Measurements from ENCODE around the gene EPM2A. TPM values are rescaled to one million over a fixed set of nuclear protein-coding genes. Genes with fewer than 3 reads are reported as not detected.

The EPM2A gene
- total and polyA plus RNA-seq, 2 experiments from 2014 or later, result 3.7 to 17.8 TPM

DNA sequence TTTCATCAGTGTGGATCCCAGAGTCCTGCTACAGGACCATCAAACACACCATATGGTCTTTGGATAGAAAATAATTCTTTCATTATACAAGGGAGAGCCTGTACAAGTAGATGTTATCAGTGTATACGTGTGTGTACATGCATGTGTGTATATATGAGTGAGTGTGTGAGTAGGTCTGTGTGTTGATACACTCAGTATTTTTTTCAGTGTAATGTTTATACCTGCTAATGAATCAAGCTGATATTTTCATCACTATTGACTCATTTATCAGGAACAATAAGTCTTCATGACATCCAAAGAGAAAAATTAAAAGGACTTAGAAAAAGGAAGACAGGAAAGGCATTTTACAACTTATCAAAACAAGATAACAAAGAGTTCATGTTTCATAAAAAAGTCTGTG lies 66.5 kb downstream of the EPM2A start (continued):
- TF ChIP-seq, protein P1, sequence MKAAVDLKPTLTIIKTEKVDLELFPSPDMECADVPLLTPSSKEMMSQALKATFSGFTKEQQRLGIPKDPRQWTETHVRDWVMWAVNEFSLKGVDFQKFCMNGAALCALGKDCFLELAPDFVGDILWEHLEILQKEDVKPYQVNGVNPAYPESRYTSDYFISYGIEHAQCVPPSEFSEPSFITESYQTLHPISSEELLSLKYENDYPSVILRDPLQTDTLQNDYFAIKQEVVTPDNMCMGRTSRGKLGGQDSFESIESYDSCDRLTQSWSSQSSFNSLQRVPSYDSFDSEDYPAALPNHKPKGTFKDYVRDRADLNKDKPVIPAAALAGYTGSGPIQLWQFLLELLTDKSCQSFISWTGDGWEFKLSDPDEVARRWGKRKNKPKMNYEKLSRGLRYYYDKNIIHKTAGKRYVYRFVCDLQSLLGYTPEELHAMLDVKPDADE (IDR thresholded peaks at IDR 0.05), result no peak
- TF ChIP-seq STAT1 (IDR thresholded peaks at IDR 0.05; ENCODE audit: unreplicated experiment), result no peak

- Histone ChIP-seq H3K36me3 (ENCODE audit: insufficient read depth) (no peaks in the 10 kb centered on the region), H3K27ac (ENCODE audit: low read depth) (no peak overlapping the region), H2AFZ (no peak overlapping the region), H3K4me2 (no peak overlapping the region), H4K20me1 (replicated peaks; ENCODE audit: insufficient read depth) (no peaks in the 10 kb centered on the region), H3K4me3 (no peak overlapping the region), H3K4me1 (ENCODE audit: insufficient read depth) (peaks cover 16% of the 10 kb centered on the region), H3K27me3 (ENCODE audit: insufficient read depth) (no peaks in the 10 kb centered on the region), H3F3A (replicated peaks; ENCODE audit: low read depth) (no peaks in the 10 kb centered on the region), H3K79me2 (replicated peaks; ENCODE audit: insufficient read depth) (no peaks in the 10 kb centered on the region), H3K9me2 (ENCODE audit: insufficient read depth) (no peaks in the 10 kb centered on the region)
- Mint-ChIP-seq H3K27me3 (ENCODE audit: insufficient read depth, low read depth, poor library complexity) (no peaks in the 10 kb centered on the region), H3K36me3 (ENCODE audit: low read depth) (no peaks in the 10 kb centered on the region), H3K27ac (no peak overlapping the region; the same call in 1 of the 2 replicates), H3K4me1 (peaks cover 12% of the 10 kb centered on the region), H3K9me3 (no peaks in the 10 kb centered on the region), H3K4me3 (no peak overlapping the region)
- ATAC-seq (no peak), DNase-seq (ENCODE audit: low spot score) (no peak)
- TF ChIP-seq CREB1 (CRISPR knock-in tag; IDR thresholded peaks at IDR 0.05; ENCODE audit: low read depth), result no peak
- TF ChIP-seq ZNF114 (CRISPR knock-in tag; IDR thresholded peaks at IDR 0.05), result no peak
- no peak for TF ChIP-seq EZH2 (IDR thresholded peaks at IDR 0.05; ENCODE audit: low read depth, unreplicated experiment)
- no peak for TF ChIP-seq ZNF462 (CRISPR knock-in tag; IDR thresholded peaks at IDR 0.05)
- no peak for TF ChIP-seq ZNF331 (CRISPR knock-in tag; IDR thresholded peaks at IDR 0.05; ENCODE audit: low read depth)
- TF ChIP-seq JUNB (IDR thresholded peaks at IDR 0.05; ENCODE audit: unreplicated experiment), result no peak
- TF ChIP-seq POLR2AphosphoS5 (IDR thresholded peaks at IDR 0.05; ENCODE audit: low read depth), result no peak
- TF ChIP-seq, protein P2, sequence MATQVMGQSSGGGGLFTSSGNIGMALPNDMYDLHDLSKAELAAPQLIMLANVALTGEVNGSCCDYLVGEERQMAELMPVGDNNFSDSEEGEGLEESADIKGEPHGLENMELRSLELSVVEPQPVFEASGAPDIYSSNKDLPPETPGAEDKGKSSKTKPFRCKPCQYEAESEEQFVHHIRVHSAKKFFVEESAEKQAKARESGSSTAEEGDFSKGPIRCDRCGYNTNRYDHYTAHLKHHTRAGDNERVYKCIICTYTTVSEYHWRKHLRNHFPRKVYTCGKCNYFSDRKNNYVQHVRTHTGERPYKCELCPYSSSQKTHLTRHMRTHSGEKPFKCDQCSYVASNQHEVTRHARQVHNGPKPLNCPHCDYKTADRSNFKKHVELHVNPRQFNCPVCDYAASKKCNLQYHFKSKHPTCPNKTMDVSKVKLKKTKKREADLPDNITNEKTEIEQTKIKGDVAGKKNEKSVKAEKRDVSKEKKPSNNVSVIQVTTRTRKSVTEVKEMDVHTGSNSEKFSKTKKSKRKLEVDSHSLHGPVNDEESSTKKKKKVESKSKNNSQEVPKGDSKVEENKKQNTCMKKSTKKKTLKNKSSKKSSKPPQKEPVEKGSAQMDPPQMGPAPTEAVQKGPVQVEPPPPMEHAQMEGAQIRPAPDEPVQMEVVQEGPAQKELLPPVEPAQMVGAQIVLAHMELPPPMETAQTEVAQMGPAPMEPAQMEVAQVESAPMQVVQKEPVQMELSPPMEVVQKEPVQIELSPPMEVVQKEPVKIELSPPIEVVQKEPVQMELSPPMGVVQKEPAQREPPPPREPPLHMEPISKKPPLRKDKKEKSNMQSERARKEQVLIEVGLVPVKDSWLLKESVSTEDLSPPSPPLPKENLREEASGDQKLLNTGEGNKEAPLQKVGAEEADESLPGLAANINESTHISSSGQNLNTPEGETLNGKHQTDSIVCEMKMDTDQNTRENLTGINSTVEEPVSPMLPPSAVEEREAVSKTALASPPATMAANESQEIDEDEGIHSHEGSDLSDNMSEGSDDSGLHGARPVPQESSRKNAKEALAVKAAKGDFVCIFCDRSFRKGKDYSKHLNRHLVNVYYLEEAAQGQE (IDR thresholded peaks at IDR 0.05; ENCODE audit: unreplicated experiment), result no peak
- TF ChIP-seq STAT1 (IDR thresholded peaks at IDR 0.05; ENCODE audit: unreplicated experiment), result no peak
- TF ChIP-seq NANOG (IDR thresholded peaks at IDR 0.05; ENCODE audit: borderline replicate concordance), result no peak
- TF ChIP-seq EZH2phosphoT487 (IDR thresholded peaks at IDR 0.05; ENCODE audit: unreplicated experiment), result no peak
- no peak for TF ChIP-seq CTCF (conservative IDR thresholded peaks at IDR 0.05; ENCODE audit: low read depth in 2 of 2)
Observed at GRCh38 chr6:145660676-145661075, 74.6 kb downstream of the EPM2A start.
